ENCODE data around the gene CCL21. TPM values are rescaled to one million over a fixed set of nuclear protein-coding genes. Genes with fewer than 3 reads are reported as not detected.

CCL21 gene
- total and polyA plus RNA-seq, 10 of the 15 experiments (the other 5 are each of a cell fraction or from before 2014, with no cell fraction given): 0.26 TPM; not detected in 9

- Histone ChIP-seq H4K20me1 (ENCODE audit: control insufficient read depth, insufficient read depth) (no peaks in the 10 kb centered on the region), H2AFZ (ENCODE audit: control insufficient read depth, low read depth, low read length) (no peak overlapping the region), H3K27ac (ENCODE audit: control insufficient read depth, insufficient read depth) (no peak overlapping the region), H3K9ac (ENCODE audit: control insufficient read depth, insufficient read depth, low read length) (no peak overlapping the region), H3K9me3 (replicated peaks; ENCODE audit: control insufficient read depth, insufficient read depth, low read length) (no peaks in the 10 kb centered on the region), H3K4me1 (ENCODE audit: control insufficient read depth, insufficient read depth, low read length) (peaks cover 16% of the 10 kb centered on the region), H3K4me2 (ENCODE audit: control insufficient read depth, insufficient read depth) (no peak overlapping the region), H3K4me3 (no peak overlapping the region), H3K79me2 (ENCODE audit: control insufficient read depth, insufficient read depth, low read length) (no peaks in the 10 kb centered on the region), H3K36me3 (ENCODE audit: control insufficient read depth in 2 of 2, insufficient read depth in 2 of 2, low read length in 1 of 2) (no peaks in the 10 kb centered on the region), H3K27me3 (replicated peaks in 1 of 2; ENCODE audit: control insufficient read depth in 2 of 2, insufficient read depth in 2 of 2, low read length in 1 of 2) (no peaks in the 10 kb centered on the region; a peak in 3 of 4 replicates)
- BruUV-seq (replicated peaks): no TSS peak
- ATAC-seq (no peak), DNase-seq (ENCODE audit: low read depth, low spot score) (no peak), FAIRE-seq (no peak)
- ChIA-PET SMC1A (ENCODE audit: uncharacterized antibody, unreplicated experiment) (interaction anchor here (1.0 to 1.1 kb wide), 2 partner anchors 8 to 211 kb away, joined by 3 read pairs; no protein-coding TSS in a partner anchor), RAD21 (ENCODE audit: unreplicated experiment) (interaction anchor here (0.7 kb wide), 1 partner anchor 16 kb away, joined by 4 read pairs; no protein-coding TSS in a partner anchor), CTCF (interaction anchor here (0.8 to 1.1 kb wide), 3 partner anchors 14 to 282 kb away, joined by 4 to 5 read pairs (median 4); no protein-coding TSS in a partner anchor), POLR2A (no interaction called here)
- intact Hi-C loops (cut with micrococcal nuclease; ENCODE audit: unreplicated experiment): no loop called here
- in situ Hi-C loops (cut with MboI): no loop called here
- WGBS (ENCODE audit: insufficient coverage, insufficient replicate concordance, low lambda C conversion rate, missing lambda C conversion rate): 37% methylated on average over 5 of the region's 5 CpGs
- TF ChIP-seq ATF7 (IDR thresholded peaks at IDR 0.05; ENCODE audit: low read depth) (no peak), CHD4 (IDR thresholded peaks at IDR 0.05) (no peak), CREB1 (IDR thresholded peaks at IDR 0.05; ENCODE audit: low read depth) (no peak), NFIC (IDR thresholded peaks at IDR 0.05; ENCODE audit: low read depth, low read length) (no peak), RFX5 (IDR thresholded peaks at IDR 0.05; ENCODE audit: low read depth, low read length) (no peak), TARDBP (IDR thresholded peaks at IDR 0.05; ENCODE audit: borderline replicate concordance) (no peak), HCFC1 (IDR thresholded peaks at IDR 0.05; ENCODE audit: low read length) (no peak), GATAD2B (conservative IDR thresholded peaks at IDR 0.05; ENCODE audit: low read depth) (no peak), ZNF384 (IDR thresholded peaks at IDR 0.05; ENCODE audit: borderline replicate concordance, low read depth, low read length) (no peak), CBX3 (IDR thresholded peaks at IDR 0.05; ENCODE audit: borderline replicate concordance, low read depth) (no peak), CBX5 (IDR thresholded peaks at IDR 0.05; ENCODE audit: low read depth) (no peak), USF2 (IDR thresholded peaks at IDR 0.05; ENCODE audit: borderline replicate concordance, low read depth, low read length) (no peak), FOS (IDR thresholded peaks at IDR 0.05; ENCODE audit: borderline replicate concordance, extremely low read depth, insufficient read length) (no peak), POLR2AphosphoS2 (IDR thresholded peaks at IDR 0.05; ENCODE audit: low read depth, low read length) (no peak), ZNF687 (IDR thresholded peaks at IDR 0.05) (no peak), HSF1 (IDR thresholded peaks at IDR 0.05; ENCODE audit: low read depth, low read length) (no peak)
- TF ChIP-seq, protein P1, sequence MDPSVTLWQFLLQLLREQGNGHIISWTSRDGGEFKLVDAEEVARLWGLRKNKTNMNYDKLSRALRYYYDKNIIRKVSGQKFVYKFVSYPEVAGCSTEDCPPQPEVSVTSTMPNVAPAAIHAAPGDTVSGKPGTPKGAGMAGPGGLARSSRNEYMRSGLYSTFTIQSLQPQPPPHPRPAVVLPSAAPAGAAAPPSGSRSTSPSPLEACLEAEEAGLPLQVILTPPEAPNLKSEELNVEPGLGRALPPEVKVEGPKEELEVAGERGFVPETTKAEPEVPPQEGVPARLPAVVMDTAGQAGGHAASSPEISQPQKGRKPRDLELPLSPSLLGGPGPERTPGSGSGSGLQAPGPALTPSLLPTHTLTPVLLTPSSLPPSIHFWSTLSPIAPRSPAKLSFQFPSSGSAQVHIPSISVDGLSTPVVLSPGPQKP (IDR thresholded peaks at IDR 0.05; ENCODE audit: low read depth, low read length): no peak
Measured at GRCh38 chr9:34686231-34686630, 23.7 kb downstream of the CCL21 start.
